Right ventricle myocardium superior (tissue), 1 donor: ENCODE results near the gene OR12D3. TPM values are rescaled to one million over a fixed set of nuclear protein-coding genes. Genes with fewer than 3 reads are reported as not detected.
"Not testable (repeated sequence)": the region's sequence is repeated elsewhere in the genome, so short reads cannot be mapped to it uniquely, and the experiment has no call there.

Experiments
- ATAC-seq: fragments of 200-7000 bp; cut with Tn5 transposase; one replicate; pipeline ENCODE4 v1.9.1; 2020; ENCODE audit warnings: mild to moderate bottlenecking; ENCODE audit not compliant: poor library complexity
- DNase-seq: peaks from one replicate; pipeline ENCODE4 v3.0.0-alpha.2; 2020
- intact Hi-C: fragments of 100-400 bp; cut with DNase I; formaldehyde crosslinking; loops from one replicate; pipeline ENCODE4 v1.11.2; 2022
- long read RNA-seq: library from polyadenylated mRNA; unstranded; transcript quantifications from one replicate; pipeline ENCODE4 v2.0.0, GENCODE V29; 2021
- total RNA-seq: library from RNA; stranded (reverse); fragmentation: NEBNext Ultra II Directional; extraction: Animal tissue kit (Norgen Biotek cat#: 25700); gene quantifications from one replicate; pipeline ENCODE4 v1.2.1, GENCODE V29; 2021
- donor health status: DM: no; HTN: yes; CAD: no; lungs with severe emphysema.

The OR12D3 gene
- total RNA-seq, result not detected
- long read RNA-seq, result 0 reads

- DNase-seq (no peak), ATAC-seq (no peak)
- intact Hi-C loops, result no loop called here
These were observed at the start of gene OR12D3 for GRCh38 chr6:29375191-29375590. TSS of gene OR12D3 (minus strand) at chr6:29375291. CDS start at chr6:29375287, 4 bp downstream.

- intact Hi-C loops, result no loop called here
- DNase-seq, result no peak
- no peak for ATAC-seq
These were observed 49.5 kb upstream of the OR12D3 start for GRCh38 chr6:29424575-29424974.

GRCh38 chr6:29424168-29424567, 49.1 kb upstream of the OR12D3 start:
- DNase-seq, result no peak
- intact Hi-C loops, result no loop called here

GRCh38 chr6:29419516-29419915, 44.4 kb upstream of the OR12D3 start:
- intact Hi-C loops, result no loop called here
- no peak for ATAC-seq
- DNase-seq, result no peak

More at GRCh38 chr6:29424168-29424567, 49.1 kb upstream of the OR12D3 start:
- ATAC-seq, result no peak

GRCh38 chr6:29414588-29414987, 39.5 kb upstream of the OR12D3 start, which contains the start of gene OR12D1:
TSS of gene OR12D1 (plus strand) at chr6:29414928.
- DNase-seq (no peak), ATAC-seq (no peak)
- intact Hi-C loops, result no loop called here

GRCh38 chr6:29403801-29404200, 28.7 kb upstream of the OR12D3 start:
- DNase-seq (no peak), ATAC-seq (no peak)
- intact Hi-C loops, result no loop called here

- intact Hi-C loops, result no loop called here
- no peak for DNase-seq
- no peak for ATAC-seq
These were observed 24.4 kb upstream of the OR12D3 start for GRCh38 chr6:29399525-29399924.

GRCh38 chr6:29395331-29395730, 20.2 kb upstream of the OR12D3 start, which contains the start of gene OR12D2:
TSS of gene OR12D2 (plus strand) at chr6:29395631. CDS start at chr6:29396700, 1,069 bp downstream.
- ATAC-seq (no peak), DNase-seq (no peak)
- intact Hi-C loops, result no loop called here

GRCh38 chr6:29388533-29388932, 13.4 kb upstream of the OR12D3 start:
- DNase-seq (no peak), ATAC-seq (no peak)
- intact Hi-C loops, result no loop called here

GRCh38 chr6:29376003-29376402, 912 bp upstream of the OR12D3 start:
- ATAC-seq, result no peak

GRCh38 chr6:29368765-29369164, 6.3 kb downstream of the OR12D3 start, which contains the start of gene OR5V1:
TSS of gene OR5V1 (minus strand) at chr6:29368865. CDS start at chr6:29356195, 12,670 bp downstream.
- intact Hi-C loops, result no loop called here
- ATAC-seq (no peak), DNase-seq (no peak)

More at GRCh38 chr6:29376003-29376402, 912 bp upstream of the OR12D3 start:
- no peak for DNase-seq
- intact Hi-C loops, result no loop called here

- ATAC-seq, result no peak
- intact Hi-C loops, result no loop called here
These were observed 19.5 kb downstream of the OR12D3 start for GRCh38 chr6:29355603-29356002.

GRCh38 chr6:29354980-29355379, 20.1 kb downstream of the OR12D3 start:
- ATAC-seq (no peak), DNase-seq (no peak)
- intact Hi-C loops, result no loop called here

More at GRCh38 chr6:29355603-29356002, 19.5 kb downstream of the OR12D3 start:
- no peak for DNase-seq

GRCh38 chr6:29349348-29349747, 25.7 kb downstream of the OR12D3 start:
- intact Hi-C loops, DNase-seq, ATAC-seq: not testable (repeated sequence)

GRCh38 chr6:29345380-29345779, 29.7 kb downstream of the OR12D3 start:
- no peak for DNase-seq
- intact Hi-C loops, result no loop called here
- no peak for ATAC-seq

- DNase-seq (no peak), ATAC-seq (no peak)
- intact Hi-C loops, result no loop called here
These were observed 38.8 kb downstream of the OR12D3 start for GRCh38 chr6:29336269-29336668.

- intact Hi-C loops, result no loop called here
- no peak for DNase-seq
- ATAC-seq, result no peak
These were observed 42.4 kb downstream of the OR12D3 start for GRCh38 chr6:29332676-29333075.

GRCh38 chr6:29325777-29326176, 49.3 kb downstream of the OR12D3 start:
- intact Hi-C loops, result no loop called here
- DNase-seq, result no peak
- no peak for ATAC-seq
